Right lobe of liver (tissue), 6 donors: Measurements from ENCODE around the gene TMCC2. TPM values are rescaled to one million over a fixed set of nuclear protein-coding genes. Genes with fewer than 3 reads are reported as not detected.

Source experiments
- ATAC-seq, 4 donors: fragments of 200-7000 bp; cut with Tn5 transposase; one replicate each; pipeline ENCODE4 v1.9.1; 2020; ENCODE audit warnings: mild to moderate bottlenecking in 4 of 4, moderate library complexity in 4 of 4
- DNase-seq, 3 donors: peaks; one replicate each; pipeline ENCODE4 v3.0.0-alpha.2; 2020
- H3K27ac ChIP-seq, 3 donors: fragments of 200-600 bp; one replicate each; pipeline ENCODE4 v1.8.0; 2022
- H3K27me3 ChIP-seq, 2 donors: fragments of 200-600 bp; one replicate each; pipeline ENCODE4 v1.8.0; 2022
- H3K36me3 ChIP-seq, 4 donors: fragments of 200-600 bp; sonication (generic) in 1 of 4; one replicate each; pipeline versions ENCODE4 v1.5.1 to v1.8.0; 2017 to 2022; ENCODE audit warnings: control low read depth in 1 of 4
- H3K4me1 ChIP-seq, 4 donors: fragments of 200-600 bp; sonication (generic) in 1 of 4; one replicate each; pipeline versions ENCODE4 v1.5.1 to v1.8.0; 2017 to 2022; ENCODE audit warnings: control low read depth in 1 of 4
- H3K4me3 ChIP-seq, 3 donors: fragments of 200-600 bp; one replicate each; pipeline ENCODE4 v1.8.0; 2022
- H3K9me3 ChIP-seq, 4 donors: fragments of 200-600 bp; sonication (generic) in 1 of 4; one replicate each; pipeline versions ENCODE4 v1.5.1 to v1.8.0; 2017 to 2022; ENCODE audit warnings: control low read depth in 1 of 4
- POLR2A ChIP-seq: fragments of 450-650 bp; IDR thresholded peaks from one replicate; pipeline ENCODE4 v1.6.1; 2017; ENCODE audit warnings: antibody characterized with exemption, mild to moderate bottlenecking
- WGBS: methylation state at CpG from one replicate; pipeline ENCODE4 v1.1.6; 2018; ENCODE audit warnings: low coverage, low lambda C conversion rate; ENCODE audit not compliant: insufficient coverage; ENCODE audit errors: missing lambda C conversion rate; 5-methylcytosine and 5-hydroxymethylcytosine counted together
- intact Hi-C, 2 donors: fragments of 100-400 bp; cut with DNase I; formaldehyde crosslinking; loops; one replicate each; pipeline versions ENCODE4 v1.11.2 to v1.14.1; 2022
- total RNA-seq, 6 experiments: library from RNA; depleted of rRNA in 2 of 6; stranded (reverse); fragments of >200 nt in 2 of 6; fragmentation: NEBNext Ultra II Directional in 3 of 6; extraction: Animal tissue kit (Norgen Biotek cat#: 25700) in 3 of 6; gene quantifications; one replicate each; pipeline versions ENCODE4 v1.1.0 to v1.2.4, GENCODE V29; 2016 to 2023
- TF ChIP-seq, protein P1 (sequence below), 4 donors: fragments of 200-600 bp in 3 of 4; fragments of 450-650 bp in 1 of 4; IDR thresholded peaks; one replicate each; pipeline versions ENCODE4 v1.5.1 to v1.8.0; 2016 to 2022; ENCODE audit warnings: antibody characterized with exemption in 4 of 4, mild to moderate bottlenecking in 2 of 4
- donor health status: DM: no; HTN: yes; CAD: no.
- donor health status: DM: no; HTN: no; CAD: no.
- donor health status: DM: no; HTN: no; CAD: no.
- donor health status: DM: no; HTN: yes; CAD: no.
- donor health status: DM: no; HTN: yes; CAD: no.

Gene TMCC2
- total RNA-seq, 6 experiments from 2014 or later, result 0.14 to 5.9 (median 0.30) TPM

DNA sequence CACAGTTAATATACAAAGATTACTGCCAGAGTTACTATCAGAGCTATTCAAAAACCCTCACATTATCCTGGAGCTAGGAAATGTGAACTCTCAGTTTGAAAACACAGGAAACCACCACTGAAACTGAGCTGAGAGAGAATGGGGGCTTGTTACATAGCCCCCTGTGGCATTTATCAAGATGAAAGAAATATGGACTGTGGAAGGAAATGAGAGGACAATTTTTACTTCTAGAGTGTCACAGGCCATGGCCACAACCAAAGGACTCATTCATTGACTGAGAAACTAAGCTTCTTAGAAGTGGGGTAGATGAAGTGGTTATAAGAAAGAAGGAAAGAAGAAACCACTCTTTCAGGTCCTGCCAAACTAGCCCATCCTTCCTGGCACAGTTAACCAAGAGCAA lies 41.6 kb upstream of the TMCC2 start:
- H3K27me3 ChIP-seq, result no peaks in the 10 kb centered on the region
- TF ChIP-seq, protein P1, sequence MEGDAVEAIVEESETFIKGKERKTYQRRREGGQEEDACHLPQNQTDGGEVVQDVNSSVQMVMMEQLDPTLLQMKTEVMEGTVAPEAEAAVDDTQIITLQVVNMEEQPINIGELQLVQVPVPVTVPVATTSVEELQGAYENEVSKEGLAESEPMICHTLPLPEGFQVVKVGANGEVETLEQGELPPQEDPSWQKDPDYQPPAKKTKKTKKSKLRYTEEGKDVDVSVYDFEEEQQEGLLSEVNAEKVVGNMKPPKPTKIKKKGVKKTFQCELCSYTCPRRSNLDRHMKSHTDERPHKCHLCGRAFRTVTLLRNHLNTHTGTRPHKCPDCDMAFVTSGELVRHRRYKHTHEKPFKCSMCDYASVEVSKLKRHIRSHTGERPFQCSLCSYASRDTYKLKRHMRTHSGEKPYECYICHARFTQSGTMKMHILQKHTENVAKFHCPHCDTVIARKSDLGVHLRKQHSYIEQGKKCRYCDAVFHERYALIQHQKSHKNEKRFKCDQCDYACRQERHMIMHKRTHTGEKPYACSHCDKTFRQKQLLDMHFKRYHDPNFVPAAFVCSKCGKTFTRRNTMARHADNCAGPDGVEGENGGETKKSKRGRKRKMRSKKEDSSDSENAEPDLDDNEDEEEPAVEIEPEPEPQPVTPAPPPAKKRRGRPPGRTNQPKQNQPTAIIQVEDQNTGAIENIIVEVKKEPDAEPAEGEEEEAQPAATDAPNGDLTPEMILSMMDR (IDR thresholded peaks at IDR 0.05), result no peak
- TF ChIP-seq POLR2A, result no peak
- ATAC-seq, result no peak
- H3K27ac ChIP-seq, result no peak overlapping the region
- H3K36me3 ChIP-seq, result no peaks in the 10 kb centered on the region
- no peak overlapping the region for H3K4me3 ChIP-seq
- no peaks in the 10 kb centered on the region for H3K9me3 ChIP-seq
- intact Hi-C loops, result no loop called here
- DNase-seq, result no peak
- H3K4me1 ChIP-seq, result peaks cover 0 to 14% (median 0%) of the 10 kb centered on the region in 4 donors

DNA sequence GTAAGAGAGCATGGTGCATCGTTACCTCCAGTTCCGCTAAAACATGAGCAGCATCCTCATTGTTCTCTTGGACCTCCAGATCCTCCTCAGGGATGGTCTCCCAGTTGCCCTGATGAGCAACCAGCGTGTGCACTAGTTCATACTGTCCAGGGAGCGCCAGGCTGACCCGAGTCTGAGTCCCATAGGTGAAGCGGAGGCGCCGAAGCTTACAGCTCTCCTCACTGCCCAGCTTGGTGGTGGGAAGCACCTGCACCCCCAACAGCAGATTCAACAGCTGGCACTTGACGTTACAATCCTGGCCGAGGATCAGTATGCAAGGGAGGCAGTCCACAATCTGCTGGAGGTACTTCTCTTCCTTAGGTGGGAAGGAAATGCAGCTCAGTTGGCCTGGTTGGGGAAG lies 40.3 kb upstream of the TMCC2 start:
- H3K4me1 ChIP-seq, result peaks cover 0 to 22% (median 2%) of the 10 kb centered on the region in 4 donors

DNA sequence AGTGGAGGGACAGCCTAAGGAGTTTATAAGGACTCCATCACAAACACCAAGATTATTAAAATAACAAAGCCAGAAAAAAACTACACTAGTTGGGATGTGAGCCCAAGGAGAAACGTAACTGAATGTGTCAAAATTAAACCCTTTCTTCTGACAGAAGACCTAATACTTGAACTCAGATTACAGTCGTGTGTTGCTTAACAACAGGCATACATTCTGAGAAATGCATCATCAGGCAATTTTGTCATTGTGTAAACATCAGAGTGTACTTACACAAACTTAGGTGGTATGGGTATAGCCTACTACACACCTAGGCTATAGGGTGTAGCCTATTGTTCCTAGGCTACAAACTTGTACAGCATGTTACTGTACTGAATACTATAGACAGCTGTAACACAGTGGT lies 39.6 kb upstream of the TMCC2 start:
- Histone ChIP-seq H3K27me3 (no peaks in the 10 kb centered on the region), H3K9me3 (no peaks in the 10 kb centered on the region), H3K4me3 (no peak overlapping the region), H3K36me3 (no peaks in the 10 kb centered on the region), H3K4me1 (peaks cover 0 to 22% (median 2%) of the 10 kb centered on the region in 4 donors), H3K27ac (no peak overlapping the region)
- ATAC-seq (no peak), DNase-seq (no peak)
- no peak for TF ChIP-seq POLR2A
- TF ChIP-seq, protein P1 (IDR thresholded peaks at IDR 0.05), result no peak
- WGBS, result 68% methylated on average over 2 of the region's 2 CpGs
- intact Hi-C loops, result no loop called here

More for the DNA sequence above, 40.3 kb upstream of the TMCC2 start:
- H3K9me3 ChIP-seq, result no peaks in the 10 kb centered on the region
- no peak overlapping the region for H3K27ac ChIP-seq
- ATAC-seq (no peak), DNase-seq (no peak)
- H3K4me3 ChIP-seq, result no peak overlapping the region
- TF ChIP-seq POLR2A, result no peak
- TF ChIP-seq, protein P1 (IDR thresholded peaks at IDR 0.05), result no peak
- intact Hi-C loops, result no loop called here
- H3K36me3 ChIP-seq, result no peaks in the 10 kb centered on the region
- H3K27me3 ChIP-seq, result no peaks in the 10 kb centered on the region
- 98% methylated on average over 8 of the region's 10 CpGs for WGBS

DNA sequence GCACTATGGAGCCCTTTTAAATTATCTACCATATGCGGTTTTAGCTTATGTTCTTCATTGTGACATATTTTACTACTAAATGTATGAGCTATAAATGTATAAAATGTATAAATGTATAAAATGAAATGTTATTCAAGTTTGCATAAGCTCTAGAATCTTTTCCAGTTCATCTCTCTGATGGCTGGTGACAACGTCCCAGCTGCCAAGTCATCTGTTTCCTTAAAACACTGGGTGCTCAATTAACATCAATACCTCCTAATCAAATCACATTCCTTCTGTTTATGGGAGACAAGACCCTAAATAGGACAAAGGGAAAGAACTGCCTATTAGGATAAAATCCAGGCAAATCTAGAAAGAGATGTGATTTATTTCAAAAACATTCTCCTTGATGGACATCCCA lies 39.1 kb upstream of the TMCC2 start:
- ATAC-seq (no peak), DNase-seq (no peak)
- 42% methylated on average over 2 of the region's 2 CpGs for WGBS
- TF ChIP-seq POLR2A, result no peak
- TF ChIP-seq, protein P1 (IDR thresholded peaks at IDR 0.05), result no peak
- Histone ChIP-seq H3K9me3 (no peaks in the 10 kb centered on the region), H3K27ac (no peak overlapping the region), H3K4me3 (no peak overlapping the region), H3K4me1 (peaks cover 0 to 22% (median 2%) of the 10 kb centered on the region in 4 donors), H3K36me3 (no peaks in the 10 kb centered on the region), H3K27me3 (no peaks in the 10 kb centered on the region)
- intact Hi-C loops, result no loop called here

DNA sequence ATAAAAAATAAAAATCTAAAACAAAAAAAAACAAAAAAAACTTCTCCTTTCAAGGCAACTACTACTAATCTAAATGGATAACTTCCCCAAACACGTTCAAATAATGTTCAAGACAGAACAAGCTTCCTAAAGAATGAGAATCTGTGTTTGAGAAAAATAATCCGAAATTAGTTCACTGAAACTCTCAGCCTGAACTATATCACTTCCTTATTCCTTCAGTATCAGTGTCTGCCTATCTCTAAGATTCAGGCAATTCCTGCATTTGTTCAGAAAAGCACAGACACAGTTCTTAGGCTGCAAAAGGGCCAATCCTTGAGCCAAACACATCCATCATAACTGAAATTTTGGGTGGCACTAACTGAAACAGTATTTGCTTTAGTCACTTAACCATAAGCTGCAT lies 38.6 kb upstream of the TMCC2 start:
- WGBS, result 59% methylated on average over 2 of the region's 2 CpGs
- Histone ChIP-seq H3K27me3 (no peaks in the 10 kb centered on the region), H3K9me3 (no peaks in the 10 kb centered on the region), H3K4me1 (peaks cover 0 to 22% (median 2%) of the 10 kb centered on the region in 4 donors), H3K36me3 (no peaks in the 10 kb centered on the region), H3K4me3 (no peak overlapping the region), H3K27ac (no peak overlapping the region)
- DNase-seq, result no peak
- TF ChIP-seq, protein P1 (IDR thresholded peaks at IDR 0.05), result no peak
- no peak for TF ChIP-seq POLR2A
- intact Hi-C loops, result no loop called here
- ATAC-seq, result no peak
